ENCODE results near the gene EFS. TPM values are rescaled to one million over a fixed set of nuclear protein-coding genes. Genes with fewer than 3 reads are reported as not detected.

Gene EFS
- 10 to 100 TPM; 10.1 to 21.4 (median 12.8) TPM for total RNA-seq

- Histone ChIP-seq H3K4me3 (peak within 1 kb of the TSS; percentile 61 to 72 (median 66)), H3K36me3 (peaks cover 0 to 6% (median 1%) of the 10 kb centered on the region in 4 donors), H3K4me1 (peaks cover 13 to 72% (median 68%) of the 10 kb centered on the region in 4 donors), H3K27me3 (peaks cover 0 to 16% (median 0%) of the 10 kb centered on the region in 4 donors), H3K27ac (replicated peaks in 1 of 4) (peak within 1 kb of the TSS; percentile 96 to 98 (median 96)), H3K9me3 (no peaks in the 10 kb centered on the region)
- DNase-seq (ENCODE audit: extremely low spot score), result no peak
- WGBS, result 3% methylated on average over 39 of the region's 74 CpGs
- TF ChIP-seq POLR2A (IDR thresholded peaks at IDR 0.05; ENCODE audit: low read depth) (no peak), POLR2AphosphoS5 (IDR thresholded peaks at IDR 0.05) (peak in 1 of 2 donors; percentile 5)
- intact Hi-C loops (cut with DNase I), result no loop called here
Measured at GRCh38 chr14:23365036-23365731, at the start of gene EFS. Gene EFS (minus strand): TSS chr14:23365172. CDS start chr14:23365025, 147 bp downstream.

- no peak overlapping the region for H3K27ac ChIP-seq (replicated peaks in 1 of 4)
- H3K9me3 ChIP-seq, result no peaks in the 10 kb centered on the region
- WGBS, result 73% methylated on average over 3 of the region's 3 CpGs
- no peak overlapping the region for H3K4me3 ChIP-seq
- intact Hi-C loops (cut with DNase I), result no loop called here
- no peak for DNase-seq (ENCODE audit: extremely low spot score)
- H3K36me3 ChIP-seq, result peaks cover 0 to 72% (median 0%) of the 10 kb centered on the region in 4 donors
- H3K4me1 ChIP-seq, result peaks cover 0 to 1% (median 0%) of the 10 kb centered on the region in 4 donors
- TF ChIP-seq CTCF (IDR thresholded peaks at IDR 0.05) (no peak), POLR2AphosphoS5 (IDR thresholded peaks at IDR 0.05) (no peak), EP300 (IDR thresholded peaks at IDR 0.05) (no peak), POLR2A (IDR thresholded peaks at IDR 0.05; ENCODE audit: low read depth) (no peak)
- peaks cover 0 to 5% (median 0%) of the 10 kb centered on the region in 4 donors for H3K27me3 ChIP-seq
Measured at GRCh38 chr14:23414254-23414653, 49.3 kb upstream of the EFS start.

- H3K27ac ChIP-seq (replicated peaks in 1 of 4), result no peak overlapping the region
- peaks cover 0 to 6% (median 0%) of the 10 kb centered on the region in 4 donors for H3K4me1 ChIP-seq
- intact Hi-C loops (cut with DNase I), result no loop called here
- TF ChIP-seq POLR2AphosphoS5 (IDR thresholded peaks at IDR 0.05), result no peak
- TF ChIP-seq EP300 (IDR thresholded peaks at IDR 0.05), result no peak
- no peak for TF ChIP-seq POLR2A (IDR thresholded peaks at IDR 0.05; ENCODE audit: low read depth)
- TF ChIP-seq CTCF (IDR thresholded peaks at IDR 0.05), result no peak
- H3K4me3 ChIP-seq, result no peak overlapping the region
- H3K36me3 ChIP-seq, result peaks cover 0 to 66% (median 0%) of the 10 kb centered on the region in 4 donors
- DNase-seq (ENCODE audit: extremely low spot score), result no peak
- peaks cover 0 to 5% (median 0%) of the 10 kb centered on the region in 4 donors for H3K27me3 ChIP-seq
- WGBS, result 93% methylated on average over 15 of the region's 16 CpGs
- H3K9me3 ChIP-seq, result no peaks in the 10 kb centered on the region
Measured at GRCh38 chr14:23413681-23414080, 48.7 kb upstream of the EFS start.

GRCh38 chr14:23411563-23412525 lies 46.9 kb upstream of the EFS start:
- H3K4me3 ChIP-seq, result no peak overlapping the region
- peaks cover 0 to 52% (median 0%) of the 10 kb centered on the region in 4 donors for H3K36me3 ChIP-seq
- peaks cover 0 to 10% (median 0%) of the 10 kb centered on the region in 4 donors for H3K27me3 ChIP-seq
- TF ChIP-seq EP300 (IDR thresholded peaks at IDR 0.05) (no peak), CTCF (IDR thresholded peaks at IDR 0.05) (no peak), POLR2A (IDR thresholded peaks at IDR 0.05; ENCODE audit: low read depth) (no peak), POLR2AphosphoS5 (IDR thresholded peaks at IDR 0.05) (no peak)
- no peak overlapping the region for H3K27ac ChIP-seq (replicated peaks in 1 of 4)
- WGBS, result 80% methylated on average over 7 of the region's 14 CpGs
- H3K9me3 ChIP-seq, result no peaks in the 10 kb centered on the region
- H3K4me1 ChIP-seq, result peaks cover 0 to 6% (median 0%) of the 10 kb centered on the region in 4 donors
- intact Hi-C loops (cut with DNase I), result no loop called here
- no peak for DNase-seq (ENCODE audit: extremely low spot score)
